A549 (cell line): ENCODE data around the gene SLC38A6.

ENCODE experiments used
- CHD2 ChIP-seq: fragments of 150-350 bp; IDR thresholded peaks from 2 replicates; pipeline ENCODE4 v1.6.1; 2014; ENCODE audit warnings: low read length; ENCODE audit not compliant: partially characterized antibody
- CTCF ChIP-seq: fragments of >200 bp; sonication (Bioruptor Twin); formaldehyde crosslinking; IDR thresholded peaks from 3 replicates; pipeline ENCODE4 v1.5.1; 2016
- EP300 ChIP-seq, 2 experiments: fragments of >200 bp; sonication (Bioruptor Twin); formaldehyde crosslinking; IDR thresholded peaks; 2 replicates in 1 of 2; 3 replicates in 1 of 2; pipeline ENCODE4 v1.6.1; 2016 to 2017
- FOXS1 ChIP-seq: fragments of 250-450 bp; sonication (Bioruptor Pico); IDR thresholded peaks from 2 replicates; pipeline ENCODE4 v1.5.0; 2020; ENCODE audit warnings: mild to moderate bottlenecking, moderate library complexity
- HMGXB4 ChIP-seq: fragments of 250-450 bp; sonication (Bioruptor Pico); IDR thresholded peaks from 2 replicates; pipeline ENCODE4 v1.5.0; 2021; ENCODE audit warnings: mild to moderate bottlenecking, moderate library complexity, borderline replicate concordance
- POLR2A ChIP-seq: IDR thresholded peaks from 2 replicates; pipeline ENCODE4 v1.6.1; 2012; ENCODE audit warnings: mild to moderate bottlenecking, low read length
- RCOR1 ChIP-seq: fragments of 150-350 bp; IDR thresholded peaks from 2 replicates; pipeline ENCODE4 v1.6.1; 2014; ENCODE audit warnings: antibody characterized with exemption, low read length, low read depth

- no peak for TF ChIP-seq CTCF
- TF ChIP-seq POLR2A, result no peak
- TF ChIP-seq FOXS1 (CRISPR knock-in tag), result no peak
- no peak for TF ChIP-seq EP300 (IDR thresholded peaks at IDR 0.05)
- TF ChIP-seq CHD2, result no peak
- TF ChIP-seq HMGXB4 (CRISPR knock-in tag), result no peak
- no peak for TF ChIP-seq RCOR1
Observed at GRCh38 chr14:61064856-61065255, 83.8 kb downstream of the SLC38A6 start.
